GM18951 (cell line): ENCODE measurements around the gene HSBP1.

ENCODE experiments used
- POLR2A ChIP-seq: IDR thresholded peaks from 4 replicates; pipeline ENCODE4 v1.6.1; 2011; ENCODE audit warnings: mild to moderate bottlenecking; ENCODE audit not compliant: insufficient read length, insufficient read depth; ENCODE audit errors: extremely low read depth
- in situ Hi-C: fragments of 300-500 bp; cut with MboI; formaldehyde crosslinking; loops from one replicate; pipeline ENCODE4 v1.12.0; 2022; ENCODE audit warnings: low sequenced_read_pairs, mixed read lengths, inconsistent platforms; ENCODE audit not compliant: unreplicated experiment

The HSBP1 gene

DNA sequence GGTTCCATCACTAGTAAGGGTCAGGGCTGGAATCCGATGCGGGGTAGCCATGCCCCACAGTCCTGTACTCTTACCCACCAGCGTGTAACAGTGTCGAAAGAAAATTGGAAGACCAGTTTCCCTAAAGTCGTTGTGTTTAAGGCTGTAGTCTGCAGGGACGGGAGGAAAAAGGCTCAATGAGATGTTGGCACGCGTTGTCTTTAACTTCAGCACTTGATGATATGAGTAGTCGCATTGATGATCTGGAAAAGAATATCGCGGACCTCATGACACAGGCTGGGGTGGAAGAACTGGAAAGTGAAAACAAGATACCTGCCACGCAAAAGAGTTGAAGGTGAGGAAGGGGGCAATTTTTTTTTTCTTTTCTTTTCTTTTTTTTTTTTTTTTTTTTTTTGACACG is 1.3 kb downstream of the HSBP1 start:
- in situ Hi-C loops = no loop called here
- no peak for TF ChIP-seq POLR2A

GRCh38 chr16:83810901-83811300 is 3.1 kb downstream of the HSBP1 start:
- no peak for TF ChIP-seq POLR2A
- in situ Hi-C loops = no loop called here

GRCh38 chr16:83813823-83814658 is 6.3 kb downstream of the HSBP1 start:
- no peak for TF ChIP-seq POLR2A
- in situ Hi-C loops = no loop called here

DNA sequence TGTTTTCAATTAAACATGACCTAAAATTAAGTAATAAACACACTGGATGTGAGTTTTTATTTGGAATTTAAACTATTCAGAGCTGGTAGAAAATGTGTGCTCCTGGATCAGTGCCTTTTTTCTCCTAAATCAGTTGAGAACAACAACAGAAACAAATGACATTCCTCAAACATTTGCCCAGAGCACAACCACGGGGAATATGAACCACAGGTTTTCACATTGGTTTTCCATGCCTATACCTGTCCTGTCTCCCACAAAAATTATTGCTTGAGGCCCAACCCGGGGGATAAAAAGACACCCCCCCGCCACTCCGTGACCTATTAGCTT is 6.8 kb downstream of the HSBP1 start:
- TF ChIP-seq POLR2A = no peak
- in situ Hi-C loops = no loop called here

DNA sequence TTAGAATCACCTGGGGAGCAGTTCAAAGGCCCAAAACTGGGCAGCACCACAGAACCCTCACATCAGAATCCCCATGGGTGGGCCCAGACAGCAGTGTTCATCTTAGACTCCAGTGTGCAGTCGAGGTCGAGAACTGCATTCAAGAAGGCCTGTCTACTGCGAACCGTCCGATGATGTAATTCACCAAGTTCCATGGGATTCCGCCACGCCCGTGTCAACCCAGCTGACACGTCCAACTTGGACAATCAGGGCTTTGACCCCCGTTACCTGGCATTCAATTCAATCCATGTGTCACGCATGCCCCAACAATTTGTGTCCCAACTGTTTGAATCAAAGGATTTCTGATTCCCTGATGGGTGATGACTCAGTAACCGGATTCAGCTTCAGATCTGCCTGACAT is 9.2 kb downstream of the HSBP1 start:
- in situ Hi-C loops = no loop called here

GRCh38 chr16:83818276-83818675 is 10.5 kb downstream of the HSBP1 start:
- in situ Hi-C loops = no loop called here

More for the DNA sequence above, 9.2 kb downstream of the HSBP1 start:
- no peak for TF ChIP-seq POLR2A

GRCh38 chr16:83819361-83819760 is 11.6 kb downstream of the HSBP1 start:
- TF ChIP-seq POLR2A = no peak
- in situ Hi-C loops = no loop called here

More at GRCh38 chr16:83818276-83818675, 10.5 kb downstream of the HSBP1 start:
- TF ChIP-seq POLR2A = no peak

GRCh38 chr16:83826146-83826913 is 18.6 kb downstream of the HSBP1 start:
- in situ Hi-C loops = no loop called here
- no peak for TF ChIP-seq POLR2A

- in situ Hi-C loops = no loop called here
- TF ChIP-seq POLR2A = no peak
Observed at GRCh38 chr16:83830091-83830768, 22.5 kb downstream of the HSBP1 start.

- TF ChIP-seq POLR2A = no peak
Observed at GRCh38 chr16:83830769-83831455, 23.1 kb downstream of the HSBP1 start.

GRCh38 chr16:83831456-83831987 is 23.7 kb downstream of the HSBP1 start:
- no peak for TF ChIP-seq POLR2A
- in situ Hi-C loops = no loop called here

More at GRCh38 chr16:83830769-83831455, 23.1 kb downstream of the HSBP1 start:
- in situ Hi-C loops = no loop called here

GRCh38 chr16:83833921-83834320 is 26.1 kb downstream of the HSBP1 start:
- in situ Hi-C loops = no loop called here
- no peak for TF ChIP-seq POLR2A
